CD14-positive monocyte (primary cell): ENCODE data around the gene FGGY. TPM values are rescaled to one million over a fixed set of nuclear protein-coding genes. Genes with fewer than 3 reads are reported as not detected.
A peak's percentile ranks its signal among the peaks of the same experiment; 100 is the strongest.

Experiments
- DNase-seq, 3 donors: peaks; one replicate each; pipeline ENCODE4 v3.0.0-alpha.2; 2011 to 2022
- H2AFZ ChIP-seq: 2 replicates; pipeline ENCODE4 v1.6.0; 2012; ENCODE audit warnings: mild to moderate bottlenecking, low read depth, low read length, inconsistent platforms; ENCODE audit not compliant: insufficient read depth, poor library complexity, severe bottlenecking
- H3K27ac ChIP-seq, 2 donors: 1 replicate in 1 of 2; 2 replicates in 1 of 2; pipeline ENCODE4 v1.5.1; 2012 to 2013; ENCODE audit warnings: low read length in 2 of 2, control low read depth in 1 of 2, inconsistent platforms in 1 of 2, low read depth in 1 of 2, mild to moderate bottlenecking in 1 of 2
- H3K27me3 ChIP-seq, 2 donors: one replicate each; pipeline versions ENCODE4 v1.6.0 to v1.6.1; 2011 to 2013; ENCODE audit warnings: low read length in 2 of 2; ENCODE audit not compliant: control insufficient read depth in 2 of 2, insufficient read depth in 2 of 2
- H3K36me3 ChIP-seq, 2 donors: replicated peaks in 1 of 2; 1 replicate in 1 of 2; 2 replicates in 1 of 2; pipeline versions ENCODE4 v1.5.1 to v1.6.1; 2012 to 2013; ENCODE audit warnings: low read length in 2 of 2, control low read depth in 1 of 2, inconsistent platforms in 1 of 2, mild to moderate bottlenecking in 1 of 2; ENCODE audit not compliant: insufficient read depth in 2 of 2, control insufficient read depth in 1 of 2
- H3K4me1 ChIP-seq, 2 donors: 1 replicate in 1 of 2; 2 replicates in 1 of 2; pipeline versions ENCODE4 v1.5.1 to v1.6.1; 2012 to 2013; ENCODE audit warnings: low read length in 2 of 2, control low read depth in 1 of 2, inconsistent platforms in 1 of 2, mild to moderate bottlenecking in 1 of 2, moderate library complexity in 1 of 2; ENCODE audit not compliant: insufficient read depth in 2 of 2, control insufficient read depth in 1 of 2
- H3K4me2 ChIP-seq: replicated peaks from 2 replicates; pipeline ENCODE3; 2012; ENCODE audit warnings: low read length, moderate library complexity, mild to moderate bottlenecking; ENCODE audit not compliant: poor library complexity, severe bottlenecking; ENCODE audit errors: extremely low read depth
- H3K4me3 ChIP-seq, 3 experiments: fragments of 200-600 bp in 1 of 3; sonication (generic) in 1 of 3; replicated peaks in 1 of 3; 1 replicate in 2 of 3; 2 replicates in 1 of 3; pipeline ENCODE4 v1.5.1; 2011 to 2013; ENCODE audit warnings: low read length in 3 of 3, mild to moderate bottlenecking in 3 of 3, control low read depth in 2 of 3, low read depth in 2 of 3, inconsistent platforms in 1 of 3, moderate library complexity in 1 of 3
- H3K79me2 ChIP-seq: 2 replicates; pipeline ENCODE4 v1.6.0; 2012; ENCODE audit warnings: mild to moderate bottlenecking, control low read depth, inconsistent platforms, low read length, moderate library complexity; ENCODE audit not compliant: insufficient read depth
- H3K9ac ChIP-seq: 2 replicates; pipeline ENCODE4 v1.6.0; 2017; ENCODE audit warnings: low read length, mild to moderate bottlenecking; ENCODE audit not compliant: insufficient read depth, poor library complexity, severe bottlenecking
- H3K9me3 ChIP-seq, 2 donors: replicated peaks in 1 of 2; 1 replicate in 1 of 2; 2 replicates in 1 of 2; pipeline versions ENCODE4 v1.5.1 to v1.6.1; 2012 to 2013; ENCODE audit warnings: low read length in 2 of 2, control low read depth in 1 of 2; ENCODE audit not compliant: control insufficient read depth in 1 of 2, insufficient read depth in 1 of 2
- H4K20me1 ChIP-seq: 2 replicates; pipeline ENCODE4 v1.6.0; 2012; ENCODE audit warnings: mild to moderate bottlenecking, low read length, control low read depth, moderate library complexity; ENCODE audit not compliant: insufficient read depth
- H3K27ac Mint-ChIP-seq, 7 donors: one replicate each; pipeline ENCODE4 v1.8.0; 2020; ENCODE audit warnings: mild to moderate bottlenecking in 7 of 7, mixed read lengths in 7 of 7, moderate library complexity in 6 of 7, inconsistent platforms in 2 of 7
- H3K27me3 Mint-ChIP-seq, 3 donors: one replicate each; pipeline ENCODE4 v1.8.0; 2021 to 2022; ENCODE audit warnings: low read depth in 3 of 3, mild to moderate bottlenecking in 3 of 3, mixed read lengths in 3 of 3, moderate library complexity in 3 of 3, inconsistent platforms in 1 of 3
- H3K36me3 Mint-ChIP-seq, 2 donors: one replicate each; pipeline ENCODE4 v1.8.0; 2020; ENCODE audit warnings: mixed read lengths in 2 of 2, inconsistent platforms in 1 of 2, mild to moderate bottlenecking in 1 of 2
- H3K4me1 Mint-ChIP-seq: one replicate; pipeline ENCODE4 v1.8.0; 2020; ENCODE audit warnings: mild to moderate bottlenecking, mixed read lengths
- H3K4me3 Mint-ChIP-seq, 2 donors: one replicate each; pipeline ENCODE4 v1.8.0; 2020; ENCODE audit warnings: mild to moderate bottlenecking in 2 of 2, mixed read lengths in 2 of 2, moderate library complexity in 1 of 2
- H3K9me3 Mint-ChIP-seq, 7 donors: one replicate each; pipeline ENCODE4 v1.8.0; 2020 to 2022; ENCODE audit warnings: mixed read lengths in 7 of 7, mild to moderate bottlenecking in 6 of 7, moderate library complexity in 6 of 7, inconsistent platforms in 2 of 7
- WGBS: methylation state at CpG from one replicate; pipeline ENCODE4 v1.1.5; 2013; ENCODE audit warnings: missing lambda C conversion rate; ENCODE audit not compliant: insufficient coverage; 5-methylcytosine and 5-hydroxymethylcytosine counted together
- intact Hi-C, 2 donors: fragments of 100-400 bp; cut with micrococcal nuclease; formaldehyde crosslinking; loops; one replicate each; pipeline versions ENCODE4 v1.15.0 to v1.15.1; 2023
- polyA plus RNA-seq, 3 donors: library from polyadenylated mRNA; depleted of rRNA in 1 of 3; unstranded in 2 of 3; stranded (reverse) in 1 of 3; fragments of 300-500 nt in 2 of 3; fragments of >200 nt in 1 of 3; fragmentation: Illumina TruSeq in 2 of 3; gene quantifications; 1 replicate in 2 of 3; 2 replicates in 1 of 3; pipeline ENCODE4 v1.2.3, GENCODE V29; 2012 to 2021
- TF ChIP-seq, protein P1 (sequence below): fragments of 200-600 bp; IDR thresholded peaks from one replicate; pipeline ENCODE4 v1.8.0; 2022; ENCODE audit warnings: antibody characterized with exemption, mild to moderate bottlenecking

The FGGY gene
- polyA plus RNA-seq, 3 donors = 2.3 to 4.3 (median 2.9) TPM

GRCh38 chr1:59678493-59679228 lies 381.8 kb downstream of the FGGY start:
- WGBS = 27% methylated on average over 3 of the region's 3 CpGs
- Histone ChIP-seq H3K9ac (no peak overlapping the region), H3K4me1 (peaks cover 62 to 63% of the 10 kb centered on the region in 2 donors), H3K9me3 (no peaks in the 10 kb centered on the region), H2AFZ (no peak overlapping the region), H3K79me2 (no peaks in the 10 kb centered on the region), H4K20me1 (no peaks in the 10 kb centered on the region), H3K27ac (no peak overlapping the region), H3K4me2 (no peak overlapping the region), H3K4me3 (no peak overlapping the region), H3K36me3 (no peaks in the 10 kb centered on the region), H3K27me3 (no peaks in the 10 kb centered on the region)
- Mint-ChIP-seq H3K4me1 (peaks cover 61% of the 10 kb centered on the region), H3K4me3 (no peak overlapping the region), H3K27ac (peak overlapping the region in 4 of 7 donors; percentile 1 to 53 (median 23)), H3K36me3 (peaks cover 3 to 6% of the 10 kb centered on the region in 2 donors), H3K9me3 (peaks cover 0 to 4% (median 0%) of the 10 kb centered on the region in 7 donors), H3K27me3 (no peaks in the 10 kb centered on the region)
- intact Hi-C loops = loop anchor here in 1 of 2 donors (10.0 kb wide), 4 partner anchors 124 to 794 kb away; no protein-coding TSS in a partner anchor
- TF ChIP-seq, protein P1, sequence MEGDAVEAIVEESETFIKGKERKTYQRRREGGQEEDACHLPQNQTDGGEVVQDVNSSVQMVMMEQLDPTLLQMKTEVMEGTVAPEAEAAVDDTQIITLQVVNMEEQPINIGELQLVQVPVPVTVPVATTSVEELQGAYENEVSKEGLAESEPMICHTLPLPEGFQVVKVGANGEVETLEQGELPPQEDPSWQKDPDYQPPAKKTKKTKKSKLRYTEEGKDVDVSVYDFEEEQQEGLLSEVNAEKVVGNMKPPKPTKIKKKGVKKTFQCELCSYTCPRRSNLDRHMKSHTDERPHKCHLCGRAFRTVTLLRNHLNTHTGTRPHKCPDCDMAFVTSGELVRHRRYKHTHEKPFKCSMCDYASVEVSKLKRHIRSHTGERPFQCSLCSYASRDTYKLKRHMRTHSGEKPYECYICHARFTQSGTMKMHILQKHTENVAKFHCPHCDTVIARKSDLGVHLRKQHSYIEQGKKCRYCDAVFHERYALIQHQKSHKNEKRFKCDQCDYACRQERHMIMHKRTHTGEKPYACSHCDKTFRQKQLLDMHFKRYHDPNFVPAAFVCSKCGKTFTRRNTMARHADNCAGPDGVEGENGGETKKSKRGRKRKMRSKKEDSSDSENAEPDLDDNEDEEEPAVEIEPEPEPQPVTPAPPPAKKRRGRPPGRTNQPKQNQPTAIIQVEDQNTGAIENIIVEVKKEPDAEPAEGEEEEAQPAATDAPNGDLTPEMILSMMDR = no peak
- DNase-seq = peak; percentile 62 to 83 (median 75)

- Mint-ChIP-seq H3K36me3 (peaks cover 3 to 8% of the 10 kb centered on the region in 2 donors), H3K4me3 (no peak overlapping the region), H3K27me3 (no peaks in the 10 kb centered on the region), H3K4me1 (peaks cover 48% of the 10 kb centered on the region), H3K9me3 (peaks cover 0 to 4% (median 0%) of the 10 kb centered on the region in 7 donors), H3K27ac (no peak overlapping the region)
- Histone ChIP-seq H3K4me3 (no peak overlapping the region), H3K9me3 (no peaks in the 10 kb centered on the region), H3K4me2 (no peak overlapping the region), H3K27ac (no peak overlapping the region), H3K79me2 (no peaks in the 10 kb centered on the region), H3K27me3 (no peaks in the 10 kb centered on the region), H4K20me1 (no peaks in the 10 kb centered on the region), H2AFZ (no peak overlapping the region), H3K36me3 (no peaks in the 10 kb centered on the region), H3K4me1 (peaks cover 49 to 50% of the 10 kb centered on the region in 2 donors), H3K9ac (no peak overlapping the region)
- intact Hi-C loops = no loop called here
- TF ChIP-seq, protein P1 = no peak
- DNase-seq = no peak
Measured at GRCh38 chr1:59680044-59680443, 383.1 kb downstream of the FGGY start.
